ENCODE data around the gene LAS1L.
"Not testable (repeated sequence)": the region's sequence is repeated elsewhere in the genome, so short reads cannot be mapped to it uniquely, and the experiment has no call there.

The LAS1L gene

GRCh38 chrX:65534450-65535292 lies at the start of gene LAS1L:
Gene LAS1L (minus strand): TSS chrX:65534787. CDS start chrX:65534715, 72 bp downstream.
- peak within 1 kb of the TSS; percentile 97 for H3K27ac Mint-ChIP-seq
- H3K4me3 Mint-ChIP-seq: peak within 1 kb of the TSS; percentile 99
- peaks cover 24% of the 10 kb centered on the region for H3K4me1 Mint-ChIP-seq (ENCODE audit: low read depth)
- peaks cover 19% of the 10 kb centered on the region for H3K36me3 Mint-ChIP-seq (ENCODE audit: low read depth)
- H3K27me3 Mint-ChIP-seq: no peaks in the 10 kb centered on the region
- no peaks in the 10 kb centered on the region for H3K9me3 Mint-ChIP-seq

GRCh38 chrX:65582450-65583082 lies 48.0 kb upstream of the LAS1L start:
- no peaks in the 10 kb centered on the region for H3K36me3 Mint-ChIP-seq (ENCODE audit: low read depth)
- no peak overlapping the region for H3K4me3 Mint-ChIP-seq
- peaks cover 6% of the 10 kb centered on the region for H3K4me1 Mint-ChIP-seq (ENCODE audit: low read depth)
- no peaks in the 10 kb centered on the region for H3K9me3 Mint-ChIP-seq
- no peak overlapping the region for H3K27ac Mint-ChIP-seq
- H3K27me3 Mint-ChIP-seq: no peaks in the 10 kb centered on the region

- H3K4me1 Mint-ChIP-seq (ENCODE audit: low read depth): peaks cover 6% of the 10 kb centered on the region
- H3K9me3 Mint-ChIP-seq: no peaks in the 10 kb centered on the region
- H3K27ac Mint-ChIP-seq: no peak overlapping the region
- no peaks in the 10 kb centered on the region for H3K27me3 Mint-ChIP-seq
- no peak overlapping the region for H3K4me3 Mint-ChIP-seq
- H3K36me3 Mint-ChIP-seq (ENCODE audit: low read depth): no peaks in the 10 kb centered on the region
Observed at GRCh38 chrX:65581661-65582339, 47.2 kb upstream of the LAS1L start.

DNA sequence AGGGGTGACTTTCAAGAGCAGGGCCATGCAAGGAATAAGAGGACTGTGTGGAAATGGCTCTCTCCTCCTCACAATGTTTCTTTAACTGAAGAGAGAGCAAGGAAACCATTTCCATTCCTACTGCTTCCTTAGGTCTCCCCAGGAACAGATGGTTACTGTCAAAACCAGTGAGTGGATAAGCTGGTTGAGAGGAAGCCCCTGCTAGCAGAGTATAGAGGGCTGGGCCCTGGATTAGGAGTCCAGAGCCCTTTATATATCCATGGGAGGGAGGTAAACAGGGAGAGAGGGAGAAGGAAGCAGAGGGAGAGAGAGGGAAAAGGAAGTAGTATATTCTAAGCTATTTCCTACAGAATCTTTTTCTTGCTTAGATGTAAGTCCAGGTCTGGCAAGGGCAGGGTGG lies 43.8 kb upstream of the LAS1L start:
- H3K4me1 Mint-ChIP-seq (ENCODE audit: low read depth): peaks cover 6% of the 10 kb centered on the region
- H3K9me3 Mint-ChIP-seq: no peaks in the 10 kb centered on the region
- no peaks in the 10 kb centered on the region for H3K27me3 Mint-ChIP-seq
- no peak overlapping the region for H3K27ac Mint-ChIP-seq
- no peak overlapping the region for H3K4me3 Mint-ChIP-seq
- H3K36me3 Mint-ChIP-seq (ENCODE audit: low read depth): no peaks in the 10 kb centered on the region

DNA sequence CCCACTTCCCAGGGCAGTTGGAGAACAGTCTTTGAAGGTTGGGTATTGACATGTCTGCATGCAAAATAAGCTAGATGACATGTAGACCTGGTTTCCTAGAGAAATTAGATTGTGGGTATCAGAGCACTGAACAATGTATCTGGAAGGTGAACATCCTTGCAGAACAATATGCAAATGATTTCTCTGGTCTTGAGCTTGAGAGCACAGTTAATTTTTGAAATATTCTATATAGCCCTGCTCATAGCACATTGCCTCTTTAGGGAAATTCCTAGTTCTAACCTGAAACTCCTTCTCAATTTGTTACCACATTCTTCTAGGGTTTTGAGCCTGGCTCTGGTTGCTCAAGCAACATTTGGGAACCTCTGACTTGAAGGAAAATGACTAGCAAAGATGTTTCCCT lies 41.6 kb upstream of the LAS1L start:
- H3K4me1 Mint-ChIP-seq (ENCODE audit: low read depth): no peaks in the 10 kb centered on the region
- no peaks in the 10 kb centered on the region for H3K27me3 Mint-ChIP-seq
- no peak overlapping the region for H3K27ac Mint-ChIP-seq
- H3K4me3 Mint-ChIP-seq: no peak overlapping the region
- no peaks in the 10 kb centered on the region for H3K9me3 Mint-ChIP-seq
- no peaks in the 10 kb centered on the region for H3K36me3 Mint-ChIP-seq (ENCODE audit: low read depth)

GRCh38 chrX:65575022-65575421 lies 40.4 kb upstream of the LAS1L start:
- Mint-ChIP-seq H3K4me1 (ENCODE audit: low read depth) (no peaks in the 10 kb centered on the region), H3K36me3 (ENCODE audit: low read depth) (no peaks in the 10 kb centered on the region), H3K4me3 (no peak overlapping the region), H3K27ac (no peak overlapping the region), H3K9me3 (no peaks in the 10 kb centered on the region), H3K27me3 (no peaks in the 10 kb centered on the region)

- Mint-ChIP-seq H3K27me3 (no peaks in the 10 kb centered on the region), H3K4me1 (ENCODE audit: low read depth) (no peaks in the 10 kb centered on the region), H3K9me3 (no peaks in the 10 kb centered on the region), H3K27ac (no peak overlapping the region), H3K36me3 (ENCODE audit: low read depth) (no peaks in the 10 kb centered on the region), H3K4me3 (no peak overlapping the region)
Observed at GRCh38 chrX:65574356-65574755, 39.8 kb upstream of the LAS1L start.

GRCh38 chrX:65572971-65573370 lies 38.4 kb upstream of the LAS1L start:
- no peaks in the 10 kb centered on the region for H3K36me3 Mint-ChIP-seq (ENCODE audit: low read depth)
- no peaks in the 10 kb centered on the region for H3K9me3 Mint-ChIP-seq
- no peak overlapping the region for H3K27ac Mint-ChIP-seq
- H3K4me3 Mint-ChIP-seq: no peak overlapping the region
- H3K4me1 Mint-ChIP-seq (ENCODE audit: low read depth): no peaks in the 10 kb centered on the region
- H3K27me3 Mint-ChIP-seq: no peaks in the 10 kb centered on the region

DNA sequence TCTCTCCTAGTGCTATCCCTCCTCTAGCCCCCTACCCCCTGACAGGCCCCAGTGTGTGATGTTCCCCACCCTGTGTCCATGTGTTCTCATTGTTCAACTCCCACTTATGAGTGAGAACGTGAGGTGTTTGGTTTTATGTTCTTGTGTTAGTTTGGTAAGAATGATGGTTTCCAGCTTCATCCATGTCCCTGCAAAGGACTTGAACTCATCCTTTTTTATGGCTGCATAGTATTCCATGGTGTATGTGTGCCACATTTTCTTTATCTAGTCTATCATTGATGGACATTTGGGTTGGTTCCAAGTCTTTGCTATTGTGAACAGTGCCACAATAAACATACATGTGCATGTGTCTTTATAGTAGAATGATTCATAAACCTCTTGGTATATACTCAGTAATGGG lies 28.3 kb upstream of the LAS1L start:
- not testable (repeated sequence) for H3K9me3 Mint-ChIP-seq; H3K36me3 Mint-ChIP-seq (ENCODE audit: low read depth); H3K27ac Mint-ChIP-seq; H3K4me1 Mint-ChIP-seq (ENCODE audit: low read depth); H3K4me3 Mint-ChIP-seq; H3K27me3 Mint-ChIP-seq

DNA sequence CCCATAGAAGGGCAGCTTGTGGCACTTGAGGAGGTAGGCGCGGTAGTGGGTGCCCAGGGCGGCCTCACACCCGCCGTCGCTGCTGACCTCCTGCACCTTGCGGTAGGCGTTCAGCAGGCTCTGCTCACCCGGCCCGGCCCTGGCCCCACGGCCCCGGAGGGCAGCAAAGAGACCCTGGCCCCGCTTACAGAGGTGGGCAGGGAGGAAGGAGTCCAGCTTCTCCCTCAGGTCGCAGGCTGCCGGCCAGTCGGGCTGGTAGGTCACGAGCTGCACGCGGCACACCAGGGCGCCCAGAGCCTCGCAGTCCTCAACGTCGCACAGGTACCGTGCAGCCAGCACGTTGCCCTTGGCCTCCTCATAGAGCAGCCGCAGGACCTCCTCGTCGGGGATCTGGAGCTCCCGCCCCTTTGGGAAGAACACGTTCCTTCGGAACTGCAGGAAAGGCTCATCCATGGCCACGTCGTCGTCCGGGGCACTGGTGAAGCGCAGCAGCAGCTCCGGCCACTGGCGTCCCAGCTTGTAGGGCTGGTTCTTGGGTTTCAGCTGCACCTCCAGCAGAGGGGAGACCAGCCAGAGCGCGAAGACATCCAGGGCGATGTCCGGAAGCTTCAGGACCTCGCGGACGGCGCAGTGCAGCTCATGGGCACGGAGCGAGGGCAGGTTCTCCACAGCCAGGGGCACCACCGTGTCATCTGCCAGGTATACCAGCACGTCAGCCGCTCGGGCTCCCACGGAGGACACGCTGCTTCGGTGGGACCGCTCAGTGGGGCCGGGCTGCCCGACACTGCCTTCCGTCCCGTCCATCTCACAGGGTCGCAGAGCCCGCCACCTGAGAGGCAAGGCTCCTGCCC lies 17.1 kb upstream of the LAS1L start:
- H3K4me3 Mint-ChIP-seq: no peak overlapping the region

GRCh38 chrX:65551086-65551485 lies 16.5 kb upstream of the LAS1L start:
- no peaks in the 10 kb centered on the region for H3K36me3 Mint-ChIP-seq (ENCODE audit: low read depth)
- H3K27ac Mint-ChIP-seq: no peak overlapping the region
- H3K4me3 Mint-ChIP-seq: no peak overlapping the region
- H3K9me3 Mint-ChIP-seq: no peaks in the 10 kb centered on the region
- no peaks in the 10 kb centered on the region for H3K27me3 Mint-ChIP-seq
- no peaks in the 10 kb centered on the region for H3K4me1 Mint-ChIP-seq (ENCODE audit: low read depth)

More for the DNA sequence above, 17.1 kb upstream of the LAS1L start:
- H3K36me3 Mint-ChIP-seq (ENCODE audit: low read depth): no peaks in the 10 kb centered on the region
- no peak overlapping the region for H3K27ac Mint-ChIP-seq
- no peaks in the 10 kb centered on the region for H3K4me1 Mint-ChIP-seq (ENCODE audit: low read depth)
- no peaks in the 10 kb centered on the region for H3K27me3 Mint-ChIP-seq
- no peaks in the 10 kb centered on the region for H3K9me3 Mint-ChIP-seq

DNA sequence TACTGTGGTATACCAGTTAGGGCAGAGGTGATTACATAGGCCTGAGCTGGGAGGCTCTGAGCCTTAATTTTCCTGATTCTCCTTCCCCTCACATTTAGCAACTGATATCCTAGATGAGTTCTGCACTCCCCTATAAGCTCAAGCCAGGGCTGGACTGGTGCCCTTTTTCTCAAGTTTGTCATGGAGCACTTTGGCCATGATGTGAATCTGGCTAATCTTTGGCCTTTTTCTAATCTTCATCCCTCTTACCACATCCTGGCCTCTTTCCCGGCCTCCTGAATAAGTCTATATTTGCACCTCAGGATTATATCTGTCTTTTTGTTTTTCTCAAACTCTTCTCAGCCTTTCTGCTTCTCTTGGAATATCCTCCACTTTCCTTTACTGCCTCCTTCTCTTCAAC lies 10.9 kb upstream of the LAS1L start:
- Mint-ChIP-seq H3K27ac (no peak overlapping the region), H3K4me1 (ENCODE audit: low read depth) (no peaks in the 10 kb centered on the region), H3K36me3 (ENCODE audit: low read depth) (no peaks in the 10 kb centered on the region), H3K9me3 (no peaks in the 10 kb centered on the region), H3K4me3 (no peak overlapping the region), H3K27me3 (no peaks in the 10 kb centered on the region)

GRCh38 chrX:65537229-65537628 lies 2.6 kb upstream of the LAS1L start:
- H3K9me3 Mint-ChIP-seq: no peaks in the 10 kb centered on the region
- peaks cover 18% of the 10 kb centered on the region for H3K4me1 Mint-ChIP-seq (ENCODE audit: low read depth)
- H3K36me3 Mint-ChIP-seq (ENCODE audit: low read depth): peaks cover 12% of the 10 kb centered on the region
- H3K27me3 Mint-ChIP-seq: no peaks in the 10 kb centered on the region
- no peak overlapping the region for H3K27ac Mint-ChIP-seq
- no peak overlapping the region for H3K4me3 Mint-ChIP-seq

DNA sequence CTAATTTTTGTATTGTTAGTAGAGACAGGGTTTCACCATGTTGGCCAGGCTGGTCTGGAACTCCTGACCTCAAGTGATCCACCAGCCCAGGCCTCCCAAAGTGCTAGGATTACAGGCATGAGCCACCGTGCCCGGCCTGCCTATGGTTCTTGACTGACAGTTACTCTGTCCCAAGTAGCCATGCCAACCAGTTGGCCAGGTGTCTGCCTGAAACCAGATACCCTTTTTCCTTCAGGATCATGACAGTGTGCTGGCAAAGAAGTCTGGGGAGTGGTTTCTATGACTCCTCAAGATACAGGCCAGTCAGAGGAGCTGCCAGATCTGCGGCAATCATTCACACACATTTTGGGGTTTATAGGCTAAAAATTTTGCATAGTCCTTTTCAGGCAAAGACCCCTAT lies 1.7 kb upstream of the LAS1L start:
- Mint-ChIP-seq H3K4me1 (ENCODE audit: low read depth) (peaks cover 24% of the 10 kb centered on the region), H3K36me3 (ENCODE audit: low read depth) (peaks cover 19% of the 10 kb centered on the region), H3K9me3 (no peaks in the 10 kb centered on the region), H3K27me3 (no peaks in the 10 kb centered on the region), H3K4me3 (no peak overlapping the region), H3K27ac (no peak overlapping the region)

Measured in stimulated activated naive CD8-positive, alpha-beta T cell treated with anti-CD3 and anti-CD28 coated beads, Interleukin-15, Interleukin-2, amounts not matched to agents 100 ng/mL and 50 ng/mL, for 24 hours (primary cell).